Activated CD4-positive, alpha-beta T cell treated with anti-CD3 and anti-CD28 coated beads for 48 hours (primary cell): ENCODE measurements around the gene PRSS53.

Source experiments
- DNase-seq: peaks from one replicate; pipeline ENCODE4 v3.0.0-alpha.2; 2020

PRSS53 gene

GRCh38 chr16:31036691-31037090 lies 52.1 kb downstream of the PRSS53 start:
- DNase-seq = no peak

GRCh38 chr16:31033709-31034492 lies 54.8 kb downstream of the PRSS53 start:
- peak; percentile 92 for DNase-seq
